Peyer's patch (tissue), 4 donors: Measurements from ENCODE around the gene DNAJC21.

Source experiments
- CTCF ChIP-seq, 6 experiments: fragments of 450-650 bp in 4 of 6; fragments of 200-600 bp in 2 of 6; sonication (generic) in 1 of 6; IDR thresholded peaks; one replicate each; pipeline ENCODE4 v1.5.1; 2017 to 2019; ENCODE audit warnings: antibody characterized with exemption in 6 of 6, mild to moderate bottlenecking in 3 of 6, moderate library complexity in 1 of 6
- POLR2A ChIP-seq, 2 donors: fragments of 450-650 bp; IDR thresholded peaks; one replicate each; pipeline ENCODE4 v1.5.1; 2017; ENCODE audit warnings: antibody characterized with exemption in 2 of 2, mild to moderate bottlenecking in 2 of 2, moderate library complexity in 2 of 2

- TF ChIP-seq CTCF (IDR thresholded peaks at IDR 0.05) (no peak), POLR2A (IDR thresholded peaks at IDR 0.05) (no peak)
Observed at GRCh38 chr5:34916518-34916917, 12.8 kb upstream of the DNAJC21 start.
